ENCODE data around the gene ZNF316. TPM values are rescaled to one million over a fixed set of nuclear protein-coding genes. Genes with fewer than 3 reads are reported as not detected.

Gene ZNF316
- total RNA-seq, 1 donor from 2014 or later = 28.9 TPM

DNA sequence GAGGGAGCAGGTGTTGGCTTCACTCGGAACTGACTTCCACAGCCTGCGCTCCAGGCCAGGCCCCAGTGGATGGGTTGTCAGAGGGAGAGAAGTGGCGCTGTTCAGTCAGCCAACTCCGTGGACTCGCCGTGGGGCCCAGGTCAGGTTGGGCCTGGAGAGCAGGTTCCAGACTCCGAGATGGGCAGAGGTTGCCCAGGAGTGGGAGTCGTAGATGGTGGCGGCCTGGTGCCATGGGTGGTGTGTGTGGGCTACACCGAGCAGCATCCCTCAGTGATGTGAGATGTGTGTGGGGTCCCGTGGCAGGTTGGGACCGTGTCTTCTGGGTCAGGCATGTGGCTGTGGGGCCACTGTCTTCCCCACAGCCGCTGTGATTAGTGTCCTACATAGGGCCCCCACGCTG, 10.4 kb downstream of the ZNF316 start:
- TF ChIP-seq, protein P1, sequence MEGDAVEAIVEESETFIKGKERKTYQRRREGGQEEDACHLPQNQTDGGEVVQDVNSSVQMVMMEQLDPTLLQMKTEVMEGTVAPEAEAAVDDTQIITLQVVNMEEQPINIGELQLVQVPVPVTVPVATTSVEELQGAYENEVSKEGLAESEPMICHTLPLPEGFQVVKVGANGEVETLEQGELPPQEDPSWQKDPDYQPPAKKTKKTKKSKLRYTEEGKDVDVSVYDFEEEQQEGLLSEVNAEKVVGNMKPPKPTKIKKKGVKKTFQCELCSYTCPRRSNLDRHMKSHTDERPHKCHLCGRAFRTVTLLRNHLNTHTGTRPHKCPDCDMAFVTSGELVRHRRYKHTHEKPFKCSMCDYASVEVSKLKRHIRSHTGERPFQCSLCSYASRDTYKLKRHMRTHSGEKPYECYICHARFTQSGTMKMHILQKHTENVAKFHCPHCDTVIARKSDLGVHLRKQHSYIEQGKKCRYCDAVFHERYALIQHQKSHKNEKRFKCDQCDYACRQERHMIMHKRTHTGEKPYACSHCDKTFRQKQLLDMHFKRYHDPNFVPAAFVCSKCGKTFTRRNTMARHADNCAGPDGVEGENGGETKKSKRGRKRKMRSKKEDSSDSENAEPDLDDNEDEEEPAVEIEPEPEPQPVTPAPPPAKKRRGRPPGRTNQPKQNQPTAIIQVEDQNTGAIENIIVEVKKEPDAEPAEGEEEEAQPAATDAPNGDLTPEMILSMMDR (IDR thresholded peaks at IDR 0.05) = no peak
- H3K4me1 Mint-ChIP-seq (ENCODE audit: low read depth) = no peaks in the 10 kb centered on the region
- no peak overlapping the region for H3K4me3 Mint-ChIP-seq (ENCODE audit: unreplicated experiment)
- H3K27me3 Mint-ChIP-seq (ENCODE audit: low read depth) = no peaks in the 10 kb centered on the region
- no peak for DNase-seq (ENCODE audit: low spot score)
- peaks cover 13% of the 10 kb centered on the region for H3K36me3 Mint-ChIP-seq (ENCODE audit: low read depth)
- no peak overlapping the region for H3K27ac Mint-ChIP-seq (ENCODE audit: unreplicated experiment)
- H3K9me3 Mint-ChIP-seq (ENCODE audit: low read depth) = no peaks in the 10 kb centered on the region

DNA sequence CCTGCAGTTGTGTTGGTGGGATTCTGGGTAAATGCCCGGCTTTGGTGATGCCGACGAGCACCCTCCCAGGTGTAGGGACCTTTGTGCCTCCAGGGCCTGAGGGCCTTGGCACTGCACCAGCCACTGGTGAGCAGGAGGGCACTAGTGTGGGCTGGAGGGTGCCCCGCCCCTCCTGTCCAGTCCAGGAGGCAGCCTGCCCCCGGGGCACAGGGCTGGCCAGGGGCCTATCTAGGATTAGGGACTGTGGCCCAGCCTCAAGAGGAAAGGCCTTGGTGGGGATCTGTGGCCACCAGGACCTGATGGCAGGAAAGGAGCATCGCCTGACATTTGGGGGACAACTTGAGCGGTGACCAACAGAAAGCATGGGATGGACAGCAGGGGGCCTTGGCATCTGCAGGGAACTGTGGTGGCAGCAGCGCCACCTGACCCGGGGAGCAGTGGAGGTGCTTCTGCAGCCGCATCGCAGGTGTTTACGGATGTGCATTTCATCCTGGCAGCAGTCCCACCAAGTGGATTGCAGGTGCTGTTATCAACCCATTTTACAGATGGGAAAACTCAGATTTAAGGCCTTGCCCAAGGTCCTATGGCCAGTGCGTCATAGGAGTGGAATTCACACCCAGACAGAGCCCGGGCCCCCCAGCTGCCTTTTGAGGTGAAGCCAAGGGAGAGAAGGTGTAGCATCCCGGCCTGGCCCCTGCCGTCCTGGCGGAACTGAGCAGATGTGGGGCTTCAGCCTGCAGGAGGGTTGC, 11.1 kb downstream of the ZNF316 start:
- DNase-seq (ENCODE audit: low spot score) = no peak
- TF ChIP-seq, protein P1 (IDR thresholded peaks at IDR 0.05) = no peak
- Mint-ChIP-seq H3K4me1 (ENCODE audit: low read depth) (no peaks in the 10 kb centered on the region), H3K9me3 (ENCODE audit: low read depth) (no peaks in the 10 kb centered on the region), H3K27ac (ENCODE audit: unreplicated experiment) (no peak overlapping the region), H3K27me3 (ENCODE audit: low read depth) (no peaks in the 10 kb centered on the region), H3K36me3 (ENCODE audit: low read depth) (peaks cover 11% of the 10 kb centered on the region), H3K4me3 (ENCODE audit: unreplicated experiment) (no peak overlapping the region)

DNA sequence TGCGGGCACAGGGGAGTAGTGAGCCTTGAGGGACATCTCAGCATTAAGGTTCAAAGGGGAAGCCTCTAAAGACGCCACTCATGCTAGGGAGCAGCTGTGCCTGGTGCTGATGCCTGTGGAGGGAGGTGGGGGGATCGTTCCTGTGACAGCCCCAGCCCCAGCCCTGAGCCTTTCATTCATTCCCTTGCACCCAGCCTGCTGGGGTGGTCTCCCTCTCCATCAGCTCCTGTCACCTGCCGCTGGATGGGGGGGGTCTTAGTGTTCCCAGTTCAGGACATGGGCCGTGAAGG, 11.6 kb downstream of the ZNF316 start:
- TF ChIP-seq, protein P1 (IDR thresholded peaks at IDR 0.05) = no peak
- Mint-ChIP-seq H3K36me3 (ENCODE audit: low read depth) (peaks cover 11% of the 10 kb centered on the region), H3K4me1 (ENCODE audit: low read depth) (no peaks in the 10 kb centered on the region), H3K9me3 (ENCODE audit: low read depth) (no peaks in the 10 kb centered on the region), H3K27me3 (ENCODE audit: low read depth) (no peaks in the 10 kb centered on the region), H3K4me3 (ENCODE audit: unreplicated experiment) (no peak overlapping the region), H3K27ac (ENCODE audit: unreplicated experiment) (no peak overlapping the region)
- peak; percentile 61 for DNase-seq (ENCODE audit: low spot score)

DNA sequence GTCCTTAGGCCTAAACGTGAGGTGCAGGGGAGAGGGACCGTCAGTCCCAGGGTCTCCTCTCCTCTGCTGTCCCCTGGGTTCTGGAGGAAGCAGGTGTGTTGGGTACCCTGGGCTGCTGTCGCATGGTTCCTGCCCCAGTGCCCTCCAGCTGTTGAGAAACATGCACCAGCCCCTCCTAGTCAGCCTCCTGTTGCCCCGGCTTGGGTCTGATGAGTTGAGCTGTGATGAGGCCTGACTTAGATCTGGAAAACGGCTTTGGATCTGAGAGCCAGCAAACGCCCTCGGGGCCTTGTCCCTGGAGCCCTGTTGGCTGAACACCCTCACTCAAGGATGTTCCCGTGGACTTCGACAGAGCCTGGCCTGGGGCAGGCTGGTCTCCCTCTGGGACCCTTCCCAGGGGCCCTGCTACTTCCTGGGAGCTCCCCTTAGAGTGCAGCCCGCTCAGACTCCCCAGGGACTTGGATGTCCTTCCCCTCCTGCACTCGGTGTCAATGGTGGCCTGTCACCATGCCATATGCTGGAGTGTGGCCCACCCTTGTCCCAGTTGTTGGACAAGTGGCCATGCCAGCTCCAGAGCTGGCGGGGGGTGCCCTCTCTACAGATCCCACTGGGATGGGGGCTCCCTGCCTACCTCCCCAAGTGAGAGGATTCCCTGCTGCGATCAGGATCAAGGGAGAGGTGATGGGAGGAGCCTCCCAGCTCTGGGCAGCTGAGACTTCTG, 12.3 kb downstream of the ZNF316 start:
- no peak overlapping the region for H3K4me3 Mint-ChIP-seq (ENCODE audit: unreplicated experiment)
- H3K4me1 Mint-ChIP-seq (ENCODE audit: low read depth) = no peaks in the 10 kb centered on the region
- no peaks in the 10 kb centered on the region for H3K9me3 Mint-ChIP-seq (ENCODE audit: low read depth)
- H3K27ac Mint-ChIP-seq (ENCODE audit: unreplicated experiment) = no peak overlapping the region
- peak; percentile 80 for DNase-seq (ENCODE audit: low spot score)
- no peaks in the 10 kb centered on the region for H3K27me3 Mint-ChIP-seq (ENCODE audit: low read depth)
- TF ChIP-seq, protein P1 (IDR thresholded peaks at IDR 0.05) = no peak
- peaks cover 11% of the 10 kb centered on the region for H3K36me3 Mint-ChIP-seq (ENCODE audit: low read depth)

DNA sequence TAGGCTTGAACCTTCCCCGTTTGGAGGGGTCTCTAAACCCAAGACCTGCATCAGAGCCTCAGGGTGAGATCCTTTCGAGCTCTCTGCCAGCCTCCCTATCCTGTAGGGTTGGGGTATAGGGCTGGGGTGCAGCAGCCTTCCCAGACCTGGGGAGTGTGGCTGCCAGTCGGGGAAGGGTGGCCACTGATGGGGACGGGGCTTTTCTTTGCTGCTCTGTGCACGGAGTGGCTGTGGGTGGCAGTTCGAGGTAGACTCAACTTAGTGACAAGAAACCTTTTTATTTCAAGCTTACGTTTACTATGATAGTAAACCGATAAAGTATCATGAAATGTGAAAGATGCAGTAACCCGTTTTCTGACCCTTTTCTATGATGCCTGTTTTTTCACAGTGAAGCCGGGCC, 13.0 kb downstream of the ZNF316 start:
- Mint-ChIP-seq H3K27me3 (ENCODE audit: low read depth) (no peaks in the 10 kb centered on the region), H3K4me3 (ENCODE audit: unreplicated experiment) (no peak overlapping the region), H3K4me1 (ENCODE audit: low read depth) (no peaks in the 10 kb centered on the region), H3K36me3 (ENCODE audit: low read depth) (peaks cover 14% of the 10 kb centered on the region), H3K9me3 (ENCODE audit: low read depth) (no peaks in the 10 kb centered on the region), H3K27ac (ENCODE audit: unreplicated experiment) (no peak overlapping the region)
- TF ChIP-seq, protein P1 (IDR thresholded peaks at IDR 0.05) = no peak
- peak; percentile 75 for DNase-seq (ENCODE audit: low spot score)

All from chondrocyte (in vitro differentiated cells).